HEK293T (cell line): ENCODE results near the gene BRAT1.

Source experiments
- CTCF ChIA-PET: fragments of 350-600 bp; formaldehyde crosslinking; extraction: SDS; loops from one replicate; lab custom pipeline; 2021; ENCODE audit warnings: antibody characterized with exemption, inconsistent platforms; lab: Yijun Ruan, JAX
- POLR2A ChIA-PET: fragments of 350-600 bp; formaldehyde crosslinking; extraction: SDS; loops from one replicate; lab custom pipeline; 2020; ENCODE audit warnings: antibody characterized with exemption, inconsistent platforms; lab: Yijun Ruan, JAX
- DNase-seq: peaks from one replicate; pipeline ENCODE4 v3.0.0; 2012; ENCODE audit warnings: mixed read lengths; ENCODE audit errors: extremely low spot score
- ARNT ChIP-seq: fragments of 450-650 bp; IDR thresholded peaks from 2 replicates; pipeline ENCODE4 v1.6.1; 2017; ENCODE audit warnings: mild to moderate bottlenecking
- BHLHE40 ChIP-seq: fragments of 450-650 bp; IDR thresholded peaks from 2 replicates; pipeline ENCODE4 v1.6.1; 2016; ENCODE audit warnings: mild to moderate bottlenecking, moderate library complexity, borderline replicate concordance
- CTBP1 ChIP-seq: fragments of 450-650 bp; IDR thresholded peaks from 2 replicates; pipeline ENCODE4 v1.6.1; 2016; ENCODE audit warnings: borderline replicate concordance
- ELF4 ChIP-seq: fragments of 450-650 bp; IDR thresholded peaks from 2 replicates; pipeline ENCODE4 v1.6.1; 2017; ENCODE audit warnings: antibody characterized with exemption
- FOXA1 ChIP-seq: fragments of 450-650 bp; IDR thresholded peaks from 2 replicates; pipeline ENCODE4 v1.6.1; 2016; ENCODE audit warnings: mild to moderate bottlenecking
- FOXK2 ChIP-seq: fragments of 450-650 bp; IDR thresholded peaks from 2 replicates; pipeline ENCODE4 v1.6.1; 2016; ENCODE audit warnings: mild to moderate bottlenecking
- FOXM1 ChIP-seq: fragments of 450-650 bp; IDR thresholded peaks from 2 replicates; pipeline ENCODE4 v1.6.1; 2017; ENCODE audit warnings: mild to moderate bottlenecking, borderline replicate concordance
- HDGF ChIP-seq: fragments of 450-650 bp; IDR thresholded peaks from 2 replicates; pipeline ENCODE4 v1.6.1; 2017; ENCODE audit warnings: antibody characterized with exemption, borderline replicate concordance
- L3MBTL2 ChIP-seq: fragments of 450-650 bp; conservative IDR thresholded peaks from 2 replicates; pipeline ENCODE4 v1.6.1; 2016; ENCODE audit warnings: mild to moderate bottlenecking
- LEF1 ChIP-seq: fragments of 450-650 bp; IDR thresholded peaks from 2 replicates; pipeline ENCODE4 v1.6.1; 2017; ENCODE audit warnings: mild to moderate bottlenecking, borderline replicate concordance
- NFRKB ChIP-seq: fragments of 450-650 bp; IDR thresholded peaks from 2 replicates; pipeline ENCODE4 v1.6.1; 2016; ENCODE audit warnings: mild to moderate bottlenecking, moderate library complexity
- SP1 ChIP-seq: fragments of 450-650 bp; IDR thresholded peaks from 2 replicates; pipeline ENCODE4 v1.6.1; 2017
- SUZ12 ChIP-seq: fragments of 450-650 bp; IDR thresholded peaks from 2 replicates; pipeline ENCODE4 v1.6.1; 2016; ENCODE audit warnings: mild to moderate bottlenecking
- TARDBP ChIP-seq: fragments of 450-650 bp; IDR thresholded peaks from 2 replicates; pipeline ENCODE4 v1.6.1; 2016
- ZNF384 ChIP-seq: fragments of 450-650 bp; IDR thresholded peaks from 2 replicates; pipeline ENCODE4 v1.6.1; 2016
- TF ChIP-seq, protein P1 (sequence below): fragments of 450-650 bp; IDR thresholded peaks from 2 replicates; pipeline ENCODE4 v1.6.1; 2016

Gene BRAT1

DNA sequence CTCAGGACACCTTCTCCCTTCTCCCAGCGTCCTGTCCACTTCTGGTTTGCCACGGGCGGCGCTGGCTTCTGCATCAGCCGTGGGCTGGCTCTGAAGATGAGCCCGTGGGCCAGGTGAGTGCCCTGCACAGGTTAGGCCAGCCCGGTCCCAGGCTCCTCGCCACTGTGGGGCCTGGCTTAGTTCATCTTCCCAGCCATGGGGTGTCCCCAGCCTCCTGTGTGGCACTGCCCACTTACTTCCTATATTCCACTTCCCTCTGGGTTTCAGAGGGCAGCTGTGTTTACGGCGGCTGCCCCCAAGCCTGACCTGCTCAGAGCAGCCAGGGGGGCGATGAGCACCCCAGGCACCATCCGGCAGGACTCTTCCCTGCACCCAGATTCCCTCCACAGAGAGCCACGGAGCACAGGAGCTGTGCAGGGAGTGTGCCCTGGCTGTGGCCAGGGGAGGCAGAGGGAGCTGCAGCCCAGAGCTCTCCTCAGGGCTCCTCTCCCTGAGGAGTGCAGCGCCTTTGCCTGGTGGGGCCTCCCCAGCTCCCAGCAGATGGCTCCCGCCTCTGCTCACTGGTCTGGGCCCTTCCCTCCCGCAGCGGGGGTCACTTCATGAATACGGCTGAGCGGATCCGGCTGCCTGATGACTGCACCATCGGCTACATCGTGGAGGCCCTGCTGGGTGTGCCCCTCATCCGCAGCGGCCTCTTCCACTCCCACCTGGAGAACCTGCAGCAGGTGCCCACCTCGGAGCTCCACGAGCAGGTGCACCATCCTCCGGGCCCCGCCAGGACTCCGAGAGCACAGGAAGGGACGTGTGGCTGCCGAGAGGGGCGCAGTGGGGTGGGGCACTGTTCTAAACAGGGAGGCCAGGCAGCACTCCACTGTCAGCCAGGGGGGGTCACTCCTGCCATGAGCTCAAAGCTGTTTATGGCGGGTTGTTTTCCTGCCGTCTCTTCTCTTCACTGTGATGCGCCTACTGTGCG is 29.4 kb downstream of the BRAT1 start:
- CTCF ChIA-PET, result no interaction called here

DNA sequence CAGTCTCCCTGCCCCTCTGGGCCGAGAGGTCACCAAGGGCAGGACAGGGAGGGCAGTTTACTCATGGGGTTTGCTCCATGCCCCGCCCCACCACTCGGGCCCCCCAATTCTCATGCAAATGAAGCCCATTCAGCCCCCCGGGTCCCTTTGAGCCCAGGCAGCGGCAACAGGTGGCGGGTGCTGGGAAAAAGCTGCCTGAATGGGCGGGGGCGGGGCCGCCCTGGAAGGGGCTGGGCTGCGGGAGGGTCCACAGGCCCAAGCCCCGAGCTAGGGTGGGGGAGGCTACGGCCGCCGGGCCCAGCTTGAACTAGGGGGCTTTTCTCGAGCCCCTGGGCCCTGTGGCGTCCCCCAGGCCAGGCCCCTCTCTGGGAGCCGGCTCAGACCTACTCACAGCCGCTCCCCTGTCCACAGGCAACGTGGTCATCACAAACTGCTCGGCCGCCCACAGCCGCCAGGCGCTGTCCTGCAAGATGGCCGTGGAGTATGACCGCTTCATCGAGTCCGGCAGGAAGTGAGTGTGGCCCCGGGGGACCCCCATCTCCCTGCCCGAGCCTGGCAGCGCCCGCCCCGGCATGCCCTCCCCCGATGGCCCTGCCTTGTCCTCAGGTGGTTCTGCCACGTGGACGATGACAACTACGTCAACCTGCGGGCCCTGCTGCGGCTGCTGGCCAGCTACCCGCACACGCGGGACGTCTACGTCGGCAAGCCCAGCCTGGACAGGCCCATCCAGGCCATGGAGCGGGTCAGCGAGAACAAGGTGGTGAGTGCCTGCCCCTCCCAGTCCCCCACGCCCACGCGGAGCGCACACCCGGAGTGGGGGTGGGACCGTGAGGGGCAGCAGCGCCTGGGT is 30.3 kb downstream of the BRAT1 start:
- CTCF ChIA-PET, result no interaction called here
- DNase-seq, result no peak
- no peak for TF ChIP-seq FOXA1
- TF ChIP-seq ARNT, result no peak
- TF ChIP-seq CTBP1, result no peak
- no peak for TF ChIP-seq FOXK2
- TF ChIP-seq FOXM1, result no peak
- TF ChIP-seq TARDBP, result no peak
- TF ChIP-seq SP1, result no peak
- TF ChIP-seq LEF1, result no peak
- TF ChIP-seq ZNF384, result no peak
- no peak for TF ChIP-seq BHLHE40
- TF ChIP-seq HDGF, result no peak
- no peak for TF ChIP-seq ELF4
- no peak for TF ChIP-seq SUZ12
- TF ChIP-seq, protein P1, sequence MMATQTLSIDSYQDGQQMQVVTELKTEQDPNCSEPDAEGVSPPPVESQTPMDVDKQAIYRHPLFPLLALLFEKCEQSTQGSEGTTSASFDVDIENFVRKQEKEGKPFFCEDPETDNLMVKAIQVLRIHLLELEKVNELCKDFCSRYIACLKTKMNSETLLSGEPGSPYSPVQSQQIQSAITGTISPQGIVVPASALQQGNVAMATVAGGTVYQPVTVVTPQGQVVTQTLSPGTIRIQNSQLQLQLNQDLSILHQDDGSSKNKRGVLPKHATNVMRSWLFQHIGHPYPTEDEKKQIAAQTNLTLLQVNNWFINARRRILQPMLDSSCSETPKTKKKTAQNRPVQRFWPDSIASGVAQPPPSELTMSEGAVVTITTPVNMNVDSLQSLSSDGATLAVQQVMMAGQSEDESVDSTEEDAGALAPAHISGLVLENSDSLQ, result no peak
- no peak for TF ChIP-seq L3MBTL2
- POLR2A ChIA-PET, result no interaction called here

More for the DNA sequence above, 29.4 kb downstream of the BRAT1 start:
- DNase-seq, result no peak
- POLR2A ChIA-PET, result no interaction called here
- TF ChIP-seq FOXK2 (no peak), L3MBTL2 (no peak), ELF4 (no peak), FOXA1 (no peak), SP1 (no peak), TARDBP (no peak), NFRKB (no peak), ZNF384 (no peak), BHLHE40 (no peak), HDGF (no peak), CTBP1 (no peak)
- TF ChIP-seq, protein P1, result no peak

DNA sequence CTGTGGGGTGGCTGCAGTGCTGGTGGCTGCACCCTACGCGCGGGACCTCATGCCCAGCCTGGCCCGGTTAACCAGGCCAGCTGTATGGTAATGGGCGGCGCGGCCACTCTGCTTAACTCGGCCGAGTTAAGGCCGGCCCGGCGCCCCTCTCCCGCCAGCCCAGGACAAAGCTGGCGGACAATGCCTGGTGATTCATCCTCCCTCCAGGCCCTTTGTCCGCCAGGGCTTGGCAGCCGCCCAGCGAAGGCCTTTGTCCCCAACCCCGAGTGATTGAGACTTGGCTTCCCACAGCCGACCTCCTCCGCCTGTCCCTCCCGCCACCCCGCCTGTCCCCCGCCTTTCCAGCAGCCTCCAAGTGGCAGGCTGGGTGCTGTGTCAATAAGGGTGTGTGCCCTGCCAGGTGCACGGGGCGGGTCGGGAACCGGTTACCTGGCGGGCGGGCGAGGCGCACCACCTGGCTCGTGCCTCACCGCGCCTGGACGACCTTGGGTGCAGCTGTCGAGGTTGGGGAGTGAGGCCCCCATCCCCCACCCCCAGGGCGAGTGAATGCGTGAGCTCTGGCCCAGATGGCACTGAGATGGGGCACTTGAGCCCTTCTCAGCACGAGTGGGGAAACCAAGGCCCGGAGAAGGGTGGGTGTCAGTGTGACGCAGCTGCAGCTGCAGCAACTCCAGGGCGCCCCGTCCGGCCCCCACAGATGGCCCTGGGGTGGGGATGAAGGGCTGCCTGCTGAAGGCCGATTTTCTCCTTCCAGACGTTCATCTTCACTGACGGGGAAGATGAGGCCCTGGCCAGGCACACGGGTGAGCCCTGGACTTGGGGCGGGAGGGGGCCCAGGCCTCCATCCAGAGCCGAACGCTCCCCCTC is 31.1 kb downstream of the BRAT1 start:
- ChIA-PET POLR2A (no interaction called here), CTCF (no interaction called here)
- no peak for DNase-seq
- no peak for TF ChIP-seq SP1
- TF ChIP-seq TARDBP, result no peak
- no peak for TF ChIP-seq LEF1
- no peak for TF ChIP-seq FOXM1
- TF ChIP-seq NFRKB, result no peak
- TF ChIP-seq, protein P1, result no peak

DNA sequence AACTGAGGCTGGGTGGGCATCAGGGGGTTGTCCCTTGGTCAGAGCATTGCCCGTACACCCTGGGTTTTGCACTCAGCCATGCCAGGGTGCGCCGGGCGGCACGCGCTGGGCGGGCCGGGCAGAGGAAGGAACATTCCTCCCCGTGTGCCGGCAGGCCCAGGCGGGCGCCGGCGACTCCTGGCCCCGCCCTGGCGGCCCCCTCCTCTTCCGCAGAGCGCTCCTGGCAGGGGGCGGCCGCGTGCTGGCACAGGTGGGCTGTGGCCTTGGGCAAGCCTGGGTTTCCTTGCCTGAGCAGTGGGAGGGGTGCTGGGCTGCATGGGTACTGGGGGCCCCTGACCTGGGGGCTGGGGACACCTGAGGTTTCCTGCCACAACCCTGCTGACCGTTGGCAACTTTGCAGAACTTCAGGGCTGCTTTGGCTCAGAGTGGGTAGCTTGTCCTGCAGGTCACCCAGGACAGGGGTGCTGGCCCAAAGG is 31.8 kb downstream of the BRAT1 start:
- POLR2A ChIA-PET, result no interaction called here
- CTCF ChIA-PET, result no interaction called here
- no peak for TF ChIP-seq BHLHE40
- DNase-seq, result no peak

DNA sequence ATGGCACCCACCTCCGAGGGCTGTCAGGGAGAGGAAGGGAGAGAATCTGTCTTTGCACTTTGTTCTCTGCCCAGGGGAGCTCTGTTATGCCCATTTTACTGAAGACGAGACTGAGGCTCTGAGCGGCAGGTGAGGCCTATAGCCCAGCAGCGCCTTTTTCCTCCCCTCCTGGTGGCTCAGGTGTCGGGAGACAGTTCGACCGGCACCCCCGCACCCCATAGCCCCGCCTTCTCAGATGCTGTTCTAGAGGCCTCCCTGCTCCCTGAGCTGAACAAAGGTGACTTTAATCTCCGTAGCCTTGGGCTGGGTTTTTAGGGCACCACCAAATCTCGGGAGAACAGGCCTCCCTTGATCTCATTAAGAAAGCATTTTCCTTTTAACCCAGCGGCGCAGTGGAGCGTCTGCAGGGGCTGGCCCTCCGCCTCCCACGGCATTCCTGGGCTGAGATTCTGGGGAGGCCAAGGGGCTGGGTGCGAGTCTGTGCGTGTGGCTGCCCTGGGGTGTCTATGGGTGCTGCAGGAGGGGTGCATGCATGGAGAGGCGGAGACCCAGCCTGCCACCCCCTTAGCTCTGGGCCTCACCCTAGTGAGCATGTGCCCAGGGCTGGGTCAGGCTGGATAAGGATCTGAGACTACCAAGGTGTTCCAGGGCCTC is 32.4 kb downstream of the BRAT1 start:
- TF ChIP-seq LEF1, result no peak
- no peak for TF ChIP-seq HDGF
- no peak for TF ChIP-seq ELF4
- no peak for TF ChIP-seq CTBP1
- no peak for TF ChIP-seq NFRKB
- TF ChIP-seq BHLHE40, result no peak
- TF ChIP-seq FOXK2, result no peak
- TF ChIP-seq TARDBP, result no peak
- TF ChIP-seq SP1, result no peak
- no peak for TF ChIP-seq ARNT
- no peak for TF ChIP-seq ZNF384
- no peak for TF ChIP-seq FOXM1
- TF ChIP-seq L3MBTL2, result no peak
- TF ChIP-seq, protein P1, result no peak
- no peak for TF ChIP-seq SUZ12
- no peak for TF ChIP-seq FOXA1

More for the DNA sequence above, 32.4 kb downstream of the BRAT1 start:
- ChIA-PET POLR2A (no interaction called here), CTCF (no interaction called here)
- no peak for DNase-seq
